Measurements from ENCODE around the gene MIB1. TPM values are rescaled to one million over a fixed set of nuclear protein-coding genes. Genes with fewer than 3 reads are reported as not detected.
"Not testable (repeated sequence)": the region's sequence is repeated elsewhere in the genome, so short reads cannot be mapped to it uniquely, and the experiment has no call there.

The MIB1 gene
- total RNA-seq, 2 donors from 2014 or later, result 27.3 to 31.9 TPM

DNA sequence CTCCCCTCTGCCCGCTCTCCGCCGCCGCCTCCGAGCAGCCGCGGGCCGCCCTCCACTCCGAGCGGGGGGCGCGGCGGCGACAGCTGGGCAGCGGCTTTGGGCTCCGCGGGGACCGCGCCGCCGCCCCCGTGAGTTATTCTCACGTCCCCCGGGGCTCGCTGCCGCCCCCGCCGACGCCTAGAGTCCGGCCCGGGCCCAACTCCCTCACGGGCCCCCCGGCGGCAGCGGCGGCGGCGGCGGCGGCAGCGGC is 645 bp downstream of the MIB1 start:
- no peak for ATAC-seq
- intact Hi-C loops (cut with DNase I, micrococcal nuclease), result loop anchor here in 1 of 2 donors (10.0 kb wide), 1 partner anchor 126 kb away; the partner anchor contains the start of gene SNRPD1
- DNase-seq, result no peak

DNA sequence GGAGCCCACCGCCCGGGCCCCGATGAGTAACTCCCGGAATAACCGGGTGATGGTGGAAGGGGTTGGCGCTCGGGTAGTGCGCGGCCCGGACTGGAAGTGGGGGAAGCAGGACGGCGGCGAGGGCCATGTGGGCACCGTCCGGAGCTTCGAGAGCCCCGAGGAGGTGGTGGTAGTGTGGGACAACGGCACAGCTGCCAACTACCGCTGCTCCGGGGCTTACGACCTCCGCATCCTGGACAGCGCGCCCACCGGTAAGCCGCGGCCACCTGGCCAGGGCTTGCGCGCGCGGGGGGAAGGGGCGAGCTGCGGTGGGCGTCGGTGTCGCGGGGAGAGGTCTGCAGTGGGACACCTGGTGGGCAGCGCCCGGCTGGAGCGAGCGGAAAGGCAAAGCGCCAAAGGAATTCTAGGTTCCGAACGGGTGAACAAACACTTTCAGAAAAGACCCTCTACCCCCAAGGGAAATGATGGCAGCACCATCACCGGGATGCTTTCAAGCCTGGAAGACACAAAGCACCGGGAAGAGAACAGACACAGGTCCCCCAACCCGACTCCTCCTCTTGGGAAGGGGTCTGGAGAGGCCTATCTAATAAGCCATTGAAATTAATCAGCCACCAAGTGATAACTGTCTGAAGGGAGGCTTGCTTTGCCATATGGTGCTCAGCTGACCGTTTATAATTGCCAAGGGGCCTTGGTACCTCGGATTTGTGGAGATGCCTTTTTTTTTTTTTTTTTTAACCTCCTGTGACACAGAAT is 1.1 kb downstream of the MIB1 start:
- intact Hi-C loops (cut with DNase I, micrococcal nuclease), result loop anchor here in 1 of 2 donors (10.0 kb wide), 1 partner anchor 127 kb away; the partner anchor contains the start of gene SNRPD1
- ATAC-seq (peak; percentile 9), DNase-seq (peak; percentile 36 to 54)

DNA sequence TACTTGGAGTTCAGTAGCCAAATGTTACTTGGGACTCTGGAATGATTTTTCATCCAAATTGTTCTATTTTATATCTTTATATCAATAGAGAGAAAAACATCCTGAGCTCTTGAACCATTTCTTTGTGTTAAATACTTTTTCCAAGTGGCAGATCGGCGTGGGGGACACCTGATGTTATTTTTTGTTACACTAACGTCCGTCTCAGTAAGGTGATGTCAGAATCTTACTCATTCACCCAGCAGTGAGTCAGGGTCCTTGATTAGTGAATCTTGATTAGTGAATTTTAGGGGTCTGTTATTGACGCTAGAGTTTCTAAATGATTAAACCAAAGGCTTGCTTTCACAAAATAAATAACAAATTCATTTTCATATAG is 1.7 kb downstream of the MIB1 start:
- no peak for DNase-seq
- ATAC-seq, result no peak
- intact Hi-C loops (cut with DNase I, micrococcal nuclease), result loop anchor here in 1 of 2 donors (10.0 kb wide), 1 partner anchor 128 kb away; the partner anchor contains the start of gene SNRPD1

DNA sequence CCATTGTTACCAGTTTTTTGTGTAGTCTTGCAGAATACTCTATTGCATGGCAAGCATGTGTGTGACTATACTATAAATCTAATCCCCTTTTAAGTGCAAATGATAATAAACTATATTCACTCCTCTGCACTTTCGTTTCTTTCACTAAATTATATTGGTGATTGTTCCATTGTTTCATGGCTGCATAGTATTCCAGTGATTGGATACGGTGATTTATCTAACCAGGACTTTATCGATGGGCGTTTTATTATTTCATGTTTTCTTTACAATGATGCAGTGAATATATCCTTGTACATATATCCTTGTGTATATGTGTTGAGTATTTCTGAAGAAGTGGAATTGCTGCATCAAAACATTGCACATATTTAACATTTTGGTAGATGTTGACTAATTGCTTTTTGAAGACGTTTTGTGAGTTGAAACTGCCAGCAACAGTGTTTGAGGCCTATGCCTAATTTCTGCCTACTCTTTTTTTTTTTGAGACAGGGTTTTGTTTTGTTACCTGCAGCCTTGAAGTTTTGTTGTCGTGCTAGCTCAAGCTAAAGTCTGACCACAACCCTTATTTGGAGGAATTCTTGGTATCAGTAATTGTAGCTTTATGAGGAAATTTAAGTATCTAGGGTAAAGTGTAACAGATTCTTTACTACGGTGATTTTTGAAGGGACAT is 2.7 kb downstream of the MIB1 start:
- intact Hi-C loops (cut with DNase I, micrococcal nuclease), result loop anchor here in 1 of 2 donors (10.0 kb wide), 1 partner anchor 128 kb away; the partner anchor contains the start of gene SNRPD1
- DNase-seq (no peak), ATAC-seq (no peak)

DNA sequence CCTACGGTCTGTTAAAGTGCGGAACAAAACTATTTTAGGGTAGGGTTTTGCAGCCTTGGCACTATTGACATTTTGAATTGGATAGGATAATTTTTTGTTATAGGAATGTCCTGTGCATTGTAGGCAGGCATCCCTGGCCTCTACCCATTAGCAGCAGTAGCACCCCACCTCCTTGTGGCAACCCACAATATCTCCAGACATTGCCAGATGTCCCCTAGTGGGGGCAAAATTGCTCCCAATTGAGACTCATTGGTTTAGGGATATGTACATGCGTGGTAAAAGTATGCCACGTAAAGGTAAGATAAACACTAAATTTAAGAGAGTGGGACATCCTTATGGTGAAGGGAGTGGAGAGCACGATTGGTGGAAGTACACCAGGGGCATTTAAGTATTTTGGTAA is 4.6 kb downstream of the MIB1 start:
- intact Hi-C loops (cut with DNase I, micrococcal nuclease), result loop anchor here in 1 of 2 donors (10.0 kb wide), 1 partner anchor 130 kb away; the partner anchor contains the start of gene SNRPD1
- ATAC-seq, result no peak
- DNase-seq, result no peak

DNA sequence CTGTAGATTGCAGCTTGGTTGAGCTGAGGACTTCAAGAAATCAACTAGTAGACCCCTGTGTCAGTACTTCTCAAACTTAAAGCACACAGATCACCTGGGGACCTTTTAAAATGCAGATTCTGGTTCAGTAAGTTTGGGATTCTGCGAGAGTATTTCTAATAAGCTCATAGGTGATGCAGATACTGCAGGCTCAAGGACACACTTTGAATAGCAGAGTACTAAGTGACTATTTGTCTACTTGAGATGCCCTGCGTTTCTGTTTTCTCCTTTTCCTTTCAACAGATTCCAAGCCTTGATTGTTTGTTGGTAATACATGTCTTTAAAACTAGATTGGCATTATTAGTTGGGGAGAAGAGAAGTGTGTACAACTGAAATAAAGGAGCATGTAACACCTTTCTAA is 6.7 kb downstream of the MIB1 start:
- DNase-seq, result no peak
- ATAC-seq, result no peak
- intact Hi-C loops (cut with DNase I, micrococcal nuclease), result loop anchor here in 1 of 2 donors (10.0 kb wide), 1 partner anchor 132 kb away; the partner anchor contains the start of gene SNRPD1

DNA sequence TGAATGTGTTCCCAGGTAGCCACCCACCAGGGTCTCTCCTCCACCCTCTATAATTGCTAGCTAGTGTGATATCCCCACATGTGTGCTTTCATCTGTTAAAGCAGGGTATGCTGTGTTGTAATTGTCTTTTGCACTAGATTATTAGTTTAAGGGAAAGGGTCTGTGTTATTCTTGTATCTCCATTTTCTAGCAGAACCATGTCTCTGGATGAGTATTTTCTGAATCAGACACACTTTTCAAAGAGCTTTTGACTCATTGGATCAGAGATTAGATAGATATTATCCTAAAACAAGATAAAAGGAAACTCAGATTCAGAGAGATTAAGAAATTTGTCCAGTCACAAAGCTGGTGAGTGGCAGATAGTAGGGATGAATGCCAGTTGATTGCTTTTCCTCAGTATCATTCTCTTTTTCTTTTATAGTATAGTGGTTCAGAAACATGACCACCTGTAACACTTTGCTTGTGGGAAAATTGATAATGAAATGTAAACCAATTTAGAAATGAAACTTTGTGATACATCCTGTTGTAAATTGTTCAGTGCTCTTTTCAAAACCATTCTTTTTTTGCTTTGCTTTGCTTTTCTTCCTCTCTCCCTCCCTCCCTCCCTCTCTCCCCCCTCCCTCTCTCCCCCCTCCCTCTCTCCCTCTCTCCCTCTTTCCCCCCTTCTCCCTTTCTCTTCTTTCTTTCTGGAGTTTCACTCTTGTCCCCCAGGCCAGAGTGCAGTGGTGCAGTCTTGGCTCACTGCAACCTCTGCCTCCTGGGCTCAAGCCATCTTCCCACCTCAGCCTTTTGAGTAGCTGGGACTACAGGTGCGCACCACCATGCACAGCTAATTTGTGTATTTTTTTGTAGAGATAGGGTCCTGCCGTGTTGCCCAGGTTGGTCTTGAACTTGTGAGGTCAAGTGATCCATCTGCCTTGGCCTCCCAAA is 7.4 kb downstream of the MIB1 start:
- ATAC-seq (no peak), DNase-seq (no peak)
- intact Hi-C loops (cut with DNase I, micrococcal nuclease), result loop anchor here in 1 of 2 donors (10.0 kb wide), 1 partner anchor 133 kb away; the partner anchor contains the start of gene SNRPD1

DNA sequence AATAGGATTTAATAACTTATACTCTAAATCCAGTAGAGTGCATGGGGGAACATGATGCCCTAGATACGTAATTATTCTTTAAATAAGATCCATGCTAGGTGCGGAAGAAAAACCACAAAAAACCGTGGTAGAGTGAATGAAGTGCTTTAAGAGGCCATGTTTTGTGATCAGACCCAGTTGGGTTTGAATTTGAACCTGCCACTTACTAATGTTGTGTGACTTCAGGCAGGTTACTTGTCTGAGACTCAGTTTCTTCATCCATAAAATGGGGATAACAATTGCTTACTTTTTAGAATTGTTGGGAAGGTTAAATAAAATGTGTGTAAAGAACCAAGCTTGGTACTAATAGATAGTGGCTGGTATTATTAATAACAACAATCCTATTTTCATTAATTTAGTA is 17.2 kb downstream of the MIB1 start:
- no peak for DNase-seq
- no peak for ATAC-seq
- intact Hi-C loops (cut with DNase I, micrococcal nuclease), result no loop called here

DNA sequence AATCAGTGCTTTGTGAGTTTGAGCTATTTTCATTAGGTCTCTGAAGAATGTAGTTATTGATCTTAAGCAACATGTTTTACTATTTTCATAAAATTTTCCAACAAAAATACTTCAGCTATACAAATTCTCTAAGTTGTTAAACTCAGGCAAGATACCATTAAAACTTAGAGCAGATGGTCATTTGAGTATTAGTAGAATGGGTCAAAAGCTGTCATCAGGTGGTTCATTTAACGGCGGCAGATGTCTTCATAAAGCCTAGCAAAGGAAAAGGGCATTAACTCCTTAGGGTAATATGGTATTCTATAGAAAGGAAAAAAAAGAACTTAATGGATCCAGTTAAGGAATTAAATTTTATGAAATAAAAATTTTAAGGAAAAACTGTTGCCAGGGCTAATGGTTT is 19.2 kb downstream of the MIB1 start:
- DNase-seq (no peak), ATAC-seq (no peak)
- intact Hi-C loops (cut with DNase I, micrococcal nuclease), result no loop called here

DNA sequence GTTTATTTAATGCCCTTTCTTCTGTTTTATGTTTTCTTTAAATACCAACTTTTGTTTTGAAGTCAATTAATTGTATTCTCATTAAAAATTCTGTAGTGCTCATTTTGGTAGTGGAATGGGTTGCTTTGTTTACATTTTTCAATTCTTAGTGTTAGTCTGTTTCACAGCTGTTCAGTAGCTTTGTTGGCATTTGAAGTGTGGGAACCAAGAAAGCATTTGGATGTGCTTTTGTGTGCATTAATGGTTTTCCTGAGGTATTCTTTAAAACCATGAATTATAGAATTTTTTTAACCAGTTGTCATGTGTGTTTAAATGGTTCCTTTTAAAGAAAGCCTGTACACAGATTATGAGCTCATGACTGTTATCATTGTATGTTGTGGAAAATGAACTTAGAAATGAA is 19.7 kb downstream of the MIB1 start:
- DNase-seq (no peak), ATAC-seq (no peak)
- intact Hi-C loops (cut with DNase I, micrococcal nuclease), result no loop called here

DNA sequence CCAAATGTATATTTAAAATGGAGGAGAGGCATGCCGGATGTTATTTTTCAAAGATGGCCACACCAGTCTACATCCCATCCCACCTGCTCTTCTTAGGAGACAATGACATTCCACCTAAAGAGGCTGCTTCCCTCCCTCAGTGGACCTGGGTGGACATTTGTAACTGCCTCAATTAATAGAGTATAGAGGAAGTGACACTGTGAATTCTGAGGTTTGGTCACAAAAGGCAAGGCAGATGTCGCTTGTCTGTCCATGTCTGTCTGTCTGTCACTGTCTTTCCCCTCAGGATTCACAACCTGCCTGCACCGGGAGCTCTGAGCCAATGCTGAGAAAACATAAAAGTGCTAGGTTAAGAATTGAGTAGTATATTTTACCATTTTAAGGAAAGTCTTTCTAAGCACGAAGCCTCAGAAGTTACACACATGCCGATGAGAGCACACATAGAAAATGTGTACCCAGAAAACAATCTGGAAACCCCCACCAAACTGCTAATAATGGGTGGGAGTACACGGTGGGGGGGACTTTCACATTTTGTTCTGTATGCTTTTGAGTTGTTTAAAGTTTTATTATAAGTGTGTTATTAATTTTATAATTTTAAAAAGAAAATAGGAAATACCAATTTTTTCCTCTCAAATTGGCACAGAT is 21.0 kb downstream of the MIB1 start:
- DNase-seq (no peak), ATAC-seq (no peak)
- intact Hi-C loops (cut with DNase I, micrococcal nuclease), result no loop called here

DNA sequence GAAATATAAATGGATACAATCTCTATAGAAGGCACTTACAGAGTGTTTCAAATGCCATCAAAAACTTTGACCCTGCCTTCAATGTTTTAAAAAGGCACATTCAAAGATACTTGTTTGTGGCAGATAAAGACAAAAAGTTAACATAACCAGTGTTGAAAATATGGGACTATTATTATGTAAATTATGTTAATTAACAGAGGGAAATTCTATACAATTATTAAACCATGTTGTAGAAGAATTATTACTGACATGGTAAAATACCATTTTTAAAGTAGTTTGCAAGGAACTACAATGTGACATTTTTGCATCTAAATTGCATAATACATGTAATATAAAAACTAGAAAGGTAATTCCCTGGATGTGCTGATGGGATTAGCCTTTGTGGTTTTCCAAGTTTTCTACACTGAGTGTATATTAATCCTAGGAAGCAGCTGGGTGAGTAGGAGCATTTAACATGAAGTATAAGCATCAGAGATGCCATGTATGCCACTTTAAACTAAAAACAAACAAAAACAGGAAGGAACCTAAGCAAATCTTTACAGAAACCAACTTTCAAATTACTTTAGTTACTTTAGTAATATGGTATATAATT is 21.7 kb downstream of the MIB1 start:
- DNase-seq, result no peak

DNA sequence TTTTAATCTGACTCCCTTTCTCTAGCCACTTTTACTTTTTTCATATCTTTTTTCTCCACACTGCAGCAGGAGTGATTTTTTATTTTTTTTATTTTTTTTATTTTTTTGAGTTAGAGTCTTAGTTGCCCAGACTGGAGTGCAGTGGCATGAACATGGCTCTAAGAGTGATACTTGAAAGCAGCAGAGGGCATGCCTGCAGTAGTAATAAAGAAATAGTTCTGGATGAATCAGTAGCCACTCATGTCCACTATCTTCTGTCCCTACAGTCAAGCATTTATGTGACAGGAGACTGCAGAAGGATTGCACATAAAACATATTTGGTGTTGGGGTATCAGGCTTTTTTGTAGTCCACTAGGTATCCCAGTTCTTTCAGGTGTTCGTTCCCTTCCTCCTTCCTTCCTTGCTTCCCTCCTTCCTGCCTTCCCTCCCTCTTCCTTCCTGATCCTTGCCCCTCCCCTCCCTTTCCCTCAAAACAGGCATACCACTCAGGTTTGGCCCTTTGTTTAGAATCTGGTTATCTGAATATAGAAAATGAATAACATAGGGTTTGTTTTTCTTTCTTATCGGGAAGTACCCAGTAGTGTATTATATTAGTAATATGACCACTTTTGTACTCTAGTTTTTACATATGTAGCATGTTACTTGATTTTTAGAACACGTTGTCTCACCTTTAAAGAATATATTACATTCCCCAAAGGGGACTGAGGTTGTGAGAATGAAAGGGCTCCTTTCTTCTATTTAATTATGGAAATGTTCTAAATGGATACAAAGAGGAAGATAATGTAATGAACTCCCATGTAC is 23.5 kb downstream of the MIB1 start:
- intact Hi-C loops (cut with DNase I, micrococcal nuclease), result no loop called here
- ATAC-seq (no peak), DNase-seq (no peak)

More for the DNA sequence above, 21.7 kb downstream of the MIB1 start:
- no peak for ATAC-seq
- intact Hi-C loops (cut with DNase I, micrococcal nuclease), result no loop called here

DNA sequence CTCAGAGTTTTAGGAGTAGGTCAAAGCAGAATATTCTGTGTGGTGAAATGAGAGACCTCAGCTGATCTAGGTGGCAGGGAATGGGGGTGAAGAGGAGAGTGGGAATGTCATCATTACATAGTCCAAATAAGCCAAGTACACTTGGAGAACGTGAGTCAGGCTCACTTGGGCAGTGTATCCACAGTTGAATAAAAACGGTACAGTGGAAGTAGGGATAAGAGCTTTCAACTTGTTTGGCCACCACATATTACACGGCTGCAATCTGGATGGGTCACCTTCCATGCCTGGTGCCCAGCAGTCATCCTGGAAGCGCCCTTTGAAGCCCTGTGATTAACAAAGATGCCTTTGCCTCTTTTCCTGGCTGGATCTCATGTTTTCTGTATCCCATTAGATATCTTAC is 28.6 kb downstream of the MIB1 start:
- intact Hi-C loops (cut with DNase I, micrococcal nuclease), result no loop called here
- DNase-seq, result no peak
- no peak for ATAC-seq

DNA sequence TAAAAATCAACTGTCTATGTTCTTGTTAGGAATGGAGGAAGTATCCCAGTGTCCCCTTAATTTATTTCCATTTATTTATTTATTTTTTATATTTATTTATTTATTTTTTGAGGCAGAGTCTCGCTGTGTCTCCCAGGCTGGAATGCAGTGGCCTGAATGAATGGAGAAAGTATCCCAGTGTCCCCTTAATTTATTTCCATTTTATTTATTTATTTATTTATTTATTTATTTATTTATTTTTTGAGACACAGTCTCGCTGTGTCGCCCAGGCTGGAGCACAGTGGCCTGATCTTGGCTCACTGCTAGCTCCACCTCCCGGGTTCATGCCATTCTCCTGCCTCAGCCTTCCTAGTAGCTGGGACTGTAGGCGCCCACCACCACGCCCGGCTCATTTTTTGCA is 34.1 kb downstream of the MIB1 start:
- DNase-seq (no peak), ATAC-seq (no peak)
- intact Hi-C loops (cut with DNase I, micrococcal nuclease), result no loop called here

DNA sequence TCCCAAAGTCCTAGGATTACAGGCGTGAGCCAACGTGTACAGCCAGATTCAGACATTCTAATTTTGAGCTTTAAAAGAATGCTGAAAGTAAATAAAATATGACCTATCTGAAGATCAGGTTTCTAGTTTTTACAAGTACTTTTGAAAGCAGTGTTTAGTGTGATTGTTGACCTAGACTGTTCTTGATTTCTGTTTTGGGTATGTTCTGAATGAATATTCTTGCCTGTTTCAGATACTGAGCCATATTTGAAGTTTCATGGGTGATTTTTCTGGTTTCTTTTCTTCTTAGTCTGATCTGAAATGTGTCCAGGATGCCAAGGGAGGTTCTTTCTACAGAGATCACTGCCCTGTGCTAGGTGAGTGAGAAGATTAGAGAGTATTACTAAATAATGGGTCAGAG is 37.2 kb downstream of the MIB1 start:
- intact Hi-C loops (cut with DNase I, micrococcal nuclease), result no loop called here
- no peak for DNase-seq
- no peak for ATAC-seq

DNA sequence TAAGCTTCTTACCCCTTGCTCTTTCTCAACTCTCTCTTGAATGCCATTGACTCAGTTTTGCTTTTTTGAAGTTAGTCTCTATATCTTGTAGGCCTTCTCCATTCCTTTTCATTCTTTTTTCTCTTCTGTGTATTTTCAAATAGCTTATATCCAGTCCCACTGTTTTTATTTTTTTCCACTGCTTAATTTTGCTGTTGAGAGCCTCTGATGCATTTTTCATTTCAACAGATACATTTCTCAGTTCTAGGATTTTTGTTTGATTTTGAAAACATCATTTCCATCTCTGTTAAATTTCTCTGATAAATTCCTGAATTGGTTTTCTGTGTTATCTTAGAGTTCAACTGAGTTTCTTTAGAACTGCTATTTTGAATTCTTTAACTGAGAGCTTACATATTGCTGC is 45.9 kb downstream of the MIB1 start:
- ATAC-seq (no peak), DNase-seq (no peak)
- intact Hi-C loops (cut with DNase I, micrococcal nuclease), result no loop called here

DNA sequence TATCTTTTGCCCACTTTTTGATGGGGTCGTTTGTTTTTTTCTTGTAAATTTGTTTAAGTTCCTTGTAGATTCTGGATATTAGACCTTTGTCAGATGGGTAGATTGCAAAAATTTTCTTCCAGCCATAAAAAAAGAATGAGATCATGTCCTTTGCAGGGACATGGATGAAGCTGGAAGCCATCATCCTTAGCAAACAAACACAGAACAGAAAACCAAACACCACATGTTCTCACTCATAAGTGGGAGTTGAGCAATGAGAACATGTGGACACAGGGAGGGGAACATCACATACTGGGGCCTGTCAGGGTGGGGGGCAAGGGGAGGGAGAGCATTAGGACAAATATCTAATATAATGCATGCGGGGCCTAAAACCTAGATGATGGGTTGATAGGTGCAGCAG is 55.5 kb downstream of the MIB1 start:
- intact Hi-C loops (cut with DNase I, micrococcal nuclease); DNase-seq; ATAC-seq: not testable (repeated sequence)

Data from left colon (tissue), 2 donors.